Peyer's patch (tissue), 4 donors: Measurements from ENCODE around the gene IFT88.

Experiments used
- POLR2A ChIP-seq, 2 donors: fragments of 450-650 bp; IDR thresholded peaks; one replicate each; pipeline ENCODE4 v1.5.1; 2017; ENCODE audit warnings: antibody characterized with exemption in 2 of 2, mild to moderate bottlenecking in 2 of 2, moderate library complexity in 2 of 2
- TF ChIP-seq, protein P1 (sequence below), 6 experiments: fragments of 450-650 bp in 4 of 6; fragments of 200-600 bp in 2 of 6; sonication (generic) in 1 of 6; IDR thresholded peaks; one replicate each; pipeline ENCODE4 v1.5.1; 2017 to 2019; ENCODE audit warnings: antibody characterized with exemption in 6 of 6, mild to moderate bottlenecking in 3 of 6, moderate library complexity in 1 of 6

DNA sequence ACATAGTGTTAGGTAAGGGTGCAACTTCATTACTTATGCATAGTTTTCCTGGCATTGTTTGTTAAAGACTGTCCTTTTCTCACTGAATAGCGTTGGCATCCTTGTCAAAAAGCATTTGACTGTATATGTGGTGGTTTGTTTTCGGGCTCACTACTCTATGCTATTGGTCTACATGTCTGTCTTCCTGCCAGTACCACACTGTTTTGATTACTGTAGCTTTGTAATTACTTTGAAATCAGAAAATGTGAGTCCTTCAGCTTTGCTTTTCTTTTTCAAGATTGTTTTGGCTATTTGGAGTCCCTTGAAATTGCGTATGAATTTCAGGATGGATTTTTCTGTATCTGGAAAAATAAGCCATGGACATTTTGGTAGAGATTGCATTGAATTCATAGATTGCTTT lies 56.0 kb downstream of the IFT88 start:
- TF ChIP-seq POLR2A (IDR thresholded peaks at IDR 0.05): no peak
- TF ChIP-seq, protein P1, sequence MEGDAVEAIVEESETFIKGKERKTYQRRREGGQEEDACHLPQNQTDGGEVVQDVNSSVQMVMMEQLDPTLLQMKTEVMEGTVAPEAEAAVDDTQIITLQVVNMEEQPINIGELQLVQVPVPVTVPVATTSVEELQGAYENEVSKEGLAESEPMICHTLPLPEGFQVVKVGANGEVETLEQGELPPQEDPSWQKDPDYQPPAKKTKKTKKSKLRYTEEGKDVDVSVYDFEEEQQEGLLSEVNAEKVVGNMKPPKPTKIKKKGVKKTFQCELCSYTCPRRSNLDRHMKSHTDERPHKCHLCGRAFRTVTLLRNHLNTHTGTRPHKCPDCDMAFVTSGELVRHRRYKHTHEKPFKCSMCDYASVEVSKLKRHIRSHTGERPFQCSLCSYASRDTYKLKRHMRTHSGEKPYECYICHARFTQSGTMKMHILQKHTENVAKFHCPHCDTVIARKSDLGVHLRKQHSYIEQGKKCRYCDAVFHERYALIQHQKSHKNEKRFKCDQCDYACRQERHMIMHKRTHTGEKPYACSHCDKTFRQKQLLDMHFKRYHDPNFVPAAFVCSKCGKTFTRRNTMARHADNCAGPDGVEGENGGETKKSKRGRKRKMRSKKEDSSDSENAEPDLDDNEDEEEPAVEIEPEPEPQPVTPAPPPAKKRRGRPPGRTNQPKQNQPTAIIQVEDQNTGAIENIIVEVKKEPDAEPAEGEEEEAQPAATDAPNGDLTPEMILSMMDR (IDR thresholded peaks at IDR 0.05): no peak
